ENCODE data around the gene CEMP1. TPM values are rescaled to one million over a fixed set of nuclear protein-coding genes. Genes with fewer than 3 reads are reported as not detected.

The CEMP1 gene
- total RNA-seq, 1 donor from 2014 or later: not detected

DNA sequence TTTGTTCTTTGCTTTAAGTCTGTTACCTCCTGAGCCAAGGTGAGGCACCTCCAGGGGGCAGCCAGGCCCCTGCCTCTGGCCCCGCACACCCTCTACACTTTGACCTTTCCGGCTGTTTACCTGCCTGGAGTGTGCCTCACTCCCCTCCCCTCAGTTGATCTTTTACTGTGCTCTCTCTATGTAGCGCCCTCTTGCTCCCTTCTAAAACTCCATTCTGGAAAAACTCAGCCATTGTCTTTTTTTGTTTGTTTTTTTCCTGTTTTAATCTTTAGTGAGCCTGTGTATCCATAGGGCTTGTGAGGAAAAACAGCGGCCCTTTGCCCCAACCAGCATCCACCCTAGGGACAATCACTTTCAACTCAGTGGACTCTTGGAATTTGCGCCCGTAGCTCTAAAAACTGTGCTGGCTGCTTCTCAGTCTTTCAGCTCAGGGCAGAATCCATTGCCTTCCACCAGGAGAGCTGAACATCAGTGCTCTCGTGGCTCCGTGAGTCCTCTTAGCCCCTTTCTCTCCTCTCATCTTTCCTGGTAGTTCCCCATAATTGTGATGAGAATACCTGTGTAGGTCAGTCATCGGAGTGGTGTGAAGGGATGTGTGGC lies 6.8 kb downstream of the CEMP1 start:
- H3K4me1 Mint-ChIP-seq: peaks cover 12% of the 10 kb centered on the region
- H3K4me3 Mint-ChIP-seq: peak overlapping the region; percentile 71
- no peak overlapping the region for H3K27ac Mint-ChIP-seq (ENCODE audit: unreplicated experiment)
- H3K27me3 Mint-ChIP-seq (ENCODE audit: low read depth): peaks cover 7% of the 10 kb centered on the region
- peaks cover 6% of the 10 kb centered on the region for H3K36me3 Mint-ChIP-seq (ENCODE audit: low read depth)
- H3K9me3 Mint-ChIP-seq: no peaks in the 10 kb centered on the region
- TF ChIP-seq, protein P1, sequence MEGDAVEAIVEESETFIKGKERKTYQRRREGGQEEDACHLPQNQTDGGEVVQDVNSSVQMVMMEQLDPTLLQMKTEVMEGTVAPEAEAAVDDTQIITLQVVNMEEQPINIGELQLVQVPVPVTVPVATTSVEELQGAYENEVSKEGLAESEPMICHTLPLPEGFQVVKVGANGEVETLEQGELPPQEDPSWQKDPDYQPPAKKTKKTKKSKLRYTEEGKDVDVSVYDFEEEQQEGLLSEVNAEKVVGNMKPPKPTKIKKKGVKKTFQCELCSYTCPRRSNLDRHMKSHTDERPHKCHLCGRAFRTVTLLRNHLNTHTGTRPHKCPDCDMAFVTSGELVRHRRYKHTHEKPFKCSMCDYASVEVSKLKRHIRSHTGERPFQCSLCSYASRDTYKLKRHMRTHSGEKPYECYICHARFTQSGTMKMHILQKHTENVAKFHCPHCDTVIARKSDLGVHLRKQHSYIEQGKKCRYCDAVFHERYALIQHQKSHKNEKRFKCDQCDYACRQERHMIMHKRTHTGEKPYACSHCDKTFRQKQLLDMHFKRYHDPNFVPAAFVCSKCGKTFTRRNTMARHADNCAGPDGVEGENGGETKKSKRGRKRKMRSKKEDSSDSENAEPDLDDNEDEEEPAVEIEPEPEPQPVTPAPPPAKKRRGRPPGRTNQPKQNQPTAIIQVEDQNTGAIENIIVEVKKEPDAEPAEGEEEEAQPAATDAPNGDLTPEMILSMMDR (conservative IDR thresholded peaks at IDR 0.05): no peak
- DNase-seq (ENCODE audit: low read depth, low spot score): no peak

DNA sequence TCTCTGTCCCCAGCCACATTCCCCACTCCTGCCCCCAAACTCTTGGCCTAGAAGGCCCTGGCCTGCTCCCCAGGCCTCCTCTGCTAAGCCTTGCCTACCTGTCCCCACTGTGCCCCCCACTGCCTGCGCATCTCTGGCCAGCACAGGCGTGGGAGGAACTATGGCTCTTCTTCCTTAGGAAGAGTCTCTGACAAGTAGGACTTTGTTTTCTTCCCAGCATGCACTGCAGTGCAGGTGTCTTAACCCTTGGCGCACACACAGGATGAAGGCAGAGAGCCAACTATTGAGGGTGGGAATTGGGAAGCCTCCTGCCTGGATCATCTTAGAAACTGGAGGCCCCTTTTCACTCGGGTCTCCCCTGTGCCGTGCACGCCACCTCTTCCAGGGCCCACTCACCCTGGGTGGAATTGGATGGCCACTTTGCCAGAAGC lies 7.4 kb downstream of the CEMP1 start:
- H3K4me3 Mint-ChIP-seq: peak overlapping the region; percentile 71
- peaks cover 7% of the 10 kb centered on the region for H3K27me3 Mint-ChIP-seq (ENCODE audit: low read depth)
- H3K27ac Mint-ChIP-seq (ENCODE audit: unreplicated experiment): no peak overlapping the region
- no peaks in the 10 kb centered on the region for H3K9me3 Mint-ChIP-seq
- peaks cover 15% of the 10 kb centered on the region for H3K4me1 Mint-ChIP-seq
- TF ChIP-seq, protein P1 (conservative IDR thresholded peaks at IDR 0.05): no peak
- no peak for DNase-seq (ENCODE audit: low read depth, low spot score)
- peaks cover 6% of the 10 kb centered on the region for H3K36me3 Mint-ChIP-seq (ENCODE audit: low read depth)

DNA sequence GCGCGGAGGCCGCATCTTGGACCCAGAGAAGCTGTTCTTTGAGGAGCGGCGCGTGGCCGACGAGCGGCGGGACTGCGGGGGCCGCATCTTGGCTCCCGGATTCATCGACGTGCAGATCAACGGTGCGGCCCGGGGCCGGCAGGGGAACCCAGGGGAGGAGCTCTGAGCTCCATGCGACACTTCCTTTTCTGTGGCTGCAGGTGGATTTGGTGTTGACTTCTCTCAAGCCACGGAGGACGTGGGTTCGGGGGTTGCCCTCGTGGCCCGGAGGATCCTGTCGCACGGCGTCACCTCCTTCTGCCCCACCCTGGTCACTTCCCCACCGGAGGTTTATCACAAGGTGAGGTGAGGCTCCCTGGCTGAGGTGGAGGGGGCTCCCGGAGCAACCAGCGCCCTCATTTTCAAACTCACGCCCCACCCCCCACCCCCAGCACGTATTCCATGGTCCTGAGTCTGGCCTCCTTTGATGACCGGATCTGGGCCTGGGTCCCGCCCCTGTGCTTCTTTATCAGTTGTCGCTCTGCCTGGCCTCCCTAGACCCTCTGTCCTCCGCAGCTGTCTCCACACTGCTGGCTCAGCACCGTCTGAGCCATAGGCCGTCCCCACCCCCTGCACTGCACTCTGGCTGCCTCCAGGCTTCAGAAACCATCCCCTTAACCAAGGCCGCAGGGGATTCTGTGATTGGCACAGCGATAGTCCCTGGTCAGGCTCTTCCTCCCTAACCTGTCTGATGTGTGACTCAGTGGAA lies 10.2 kb downstream of the CEMP1 start:
- Mint-ChIP-seq H3K4me3 (peak overlapping the region; percentile 89), H3K36me3 (ENCODE audit: low read depth) (peaks cover 6% of the 10 kb centered on the region), H3K27ac (ENCODE audit: unreplicated experiment) (peak overlapping the region; percentile 94), H3K9me3 (no peaks in the 10 kb centered on the region), H3K27me3 (ENCODE audit: low read depth) (peaks cover 7% of the 10 kb centered on the region), H3K4me1 (peaks cover 31% of the 10 kb centered on the region)
- DNase-seq (ENCODE audit: low read depth, low spot score): no peak
- TF ChIP-seq, protein P1 (conservative IDR thresholded peaks at IDR 0.05): no peak

DNA sequence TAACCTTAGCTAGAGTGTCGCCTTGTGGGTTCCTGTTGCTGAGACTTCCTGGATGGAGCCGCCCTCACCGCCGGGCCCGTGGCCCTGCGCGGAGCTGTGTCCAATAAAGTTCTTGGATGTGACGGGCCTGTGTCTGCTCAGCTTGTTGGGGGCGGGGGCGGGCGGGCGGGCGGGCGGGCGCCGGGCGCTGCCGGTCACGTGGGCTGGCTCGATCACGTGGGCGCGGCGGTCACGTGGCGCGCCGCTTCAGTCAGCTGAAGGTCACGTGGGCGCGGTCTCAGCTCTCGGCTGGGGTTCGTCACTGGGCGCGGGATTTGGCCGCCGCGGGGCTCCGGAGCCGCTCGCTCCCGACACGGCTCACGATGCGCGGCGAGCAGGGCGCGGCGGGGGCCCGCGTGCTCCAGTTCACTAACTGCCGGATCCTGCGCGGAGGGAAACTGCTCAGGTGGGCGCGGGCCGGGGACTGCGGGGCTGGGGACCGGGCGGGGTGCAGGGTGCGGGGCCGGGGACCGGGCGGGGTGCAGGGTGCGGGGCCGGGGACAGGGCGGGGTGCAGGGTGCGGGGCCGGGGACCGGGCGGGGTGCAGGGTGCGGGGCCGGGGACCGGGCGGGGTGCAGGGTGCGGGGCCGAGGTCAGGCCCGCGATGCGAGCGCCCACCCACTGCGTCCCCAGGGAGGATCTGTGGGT lies 11.0 kb downstream of the CEMP1 start, which contains the start of gene AMDHD2:
AMDHD2 (plus strand) TSS at position 275 of the 687 bp plus-strand sequence; CDS start at position 363, 88 bp downstream.
- peaks cover 38% of the 10 kb centered on the region for H3K4me1 Mint-ChIP-seq
- H3K4me3 Mint-ChIP-seq: peak within 1 kb of the TSS; percentile 89
- TF ChIP-seq, protein P1 (conservative IDR thresholded peaks at IDR 0.05): no peak
- peaks cover 6% of the 10 kb centered on the region for H3K36me3 Mint-ChIP-seq (ENCODE audit: low read depth)
- peaks cover 7% of the 10 kb centered on the region for H3K27me3 Mint-ChIP-seq (ENCODE audit: low read depth)
- H3K9me3 Mint-ChIP-seq: no peaks in the 10 kb centered on the region
- peak within 1 kb of the TSS; percentile 94 for H3K27ac Mint-ChIP-seq (ENCODE audit: unreplicated experiment)
- DNase-seq (ENCODE audit: low read depth, low spot score): peak; percentile 85

DNA sequence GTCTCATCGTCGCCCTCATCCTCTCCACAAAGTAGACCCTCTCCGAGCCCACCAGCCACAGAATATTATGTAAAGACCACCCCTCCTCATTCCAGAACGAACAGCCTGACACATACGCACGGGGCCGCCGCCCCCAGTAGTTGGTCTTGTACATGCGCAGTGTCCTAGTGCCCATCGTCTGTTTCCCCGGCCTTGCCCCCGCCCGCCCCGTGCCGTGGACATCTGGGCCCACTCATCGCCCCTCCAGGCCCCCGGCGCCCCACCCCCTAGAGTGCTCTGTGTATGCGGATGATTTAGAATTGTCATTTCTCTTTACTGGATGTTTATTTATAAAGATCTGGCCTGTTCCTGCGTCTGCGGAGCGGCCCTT lies 11.5 kb downstream of the CEMP1 start:
- Mint-ChIP-seq H3K4me3 (peak overlapping the region; percentile 89), H3K27ac (ENCODE audit: unreplicated experiment) (peak overlapping the region; percentile 92), H3K9me3 (no peaks in the 10 kb centered on the region), H3K4me1 (peaks cover 44% of the 10 kb centered on the region), H3K27me3 (ENCODE audit: low read depth) (peaks cover 7% of the 10 kb centered on the region), H3K36me3 (ENCODE audit: low read depth) (peaks cover 6% of the 10 kb centered on the region)
- no peak for DNase-seq (ENCODE audit: low read depth, low spot score)
- TF ChIP-seq, protein P1 (conservative IDR thresholded peaks at IDR 0.05): no peak

All from neural crest cell (in vitro differentiated cells).